Ovary (tissue), 9 donors: ENCODE data around the gene ANKZF1. TPM values are rescaled to one million over a fixed set of nuclear protein-coding genes. Genes with fewer than 3 reads are reported as not detected.

Experiments used
- DNase-seq, 5 donors: peaks; one replicate each; pipeline ENCODE4 v3.0.0-alpha.2; 2019 to 2020
- H3K27ac ChIP-seq, 2 donors: fragments of 200-600 bp; one replicate each; pipeline versions ENCODE4 v1.5.1 to v1.8.0; 2019 to 2022
- H3K27me3 ChIP-seq: fragments of 200-600 bp; one replicate; pipeline ENCODE4 v1.8.0; 2022
- H3K36me3 ChIP-seq: fragments of 200-600 bp; sonication (generic); one replicate; pipeline ENCODE4 v1.5.1; 2019
- H3K4me1 ChIP-seq: one replicate; pipeline ENCODE4 v1.8.1; 2013; ENCODE audit warnings: mild to moderate bottlenecking, moderate library complexity; ENCODE audit not compliant: insufficient read depth
- H3K4me3 ChIP-seq: fragments of 200-600 bp; sonication (generic); one replicate; pipeline ENCODE4 v1.5.1; 2017
- H3K9me3 ChIP-seq, 2 donors: fragments of 200-600 bp in 1 of 2; sonication (generic) in 1 of 2; one replicate each; pipeline versions ENCODE4 v1.5.1 to v1.8.1; 2013 to 2019; ENCODE audit warnings: mild to moderate bottlenecking in 1 of 2, moderate library complexity in 1 of 2
- EP300 ChIP-seq: sonication (generic); formaldehyde crosslinking; IDR thresholded peaks from one replicate; pipeline ENCODE4 v1.6.1; 2017; ENCODE audit warnings: antibody characterized with exemption
- POLR2A ChIP-seq: fragments of 450-650 bp; IDR thresholded peaks from one replicate; pipeline ENCODE4 v1.6.1; 2017; ENCODE audit warnings: antibody characterized with exemption, mild to moderate bottlenecking, moderate library complexity
- WGBS, 3 donors: extraction: QIAGEN DNeasy Blood & Tissue Kit in 1 of 3; methylation state at CpG; one replicate each; pipeline versions ENCODE4 v1.1.5 to v1.1.7; 2013 to 2017; 5-methylcytosine and 5-hydroxymethylcytosine counted together
- intact Hi-C, 4 donors: fragments of 100-400 bp; cut with DNase I; formaldehyde crosslinking; loops; one replicate each; pipeline versions ENCODE4 v1.11.0 to v1.15.1; 2022 to 2023
- polyA plus RNA-seq, 2 donors: library from polyadenylated mRNA; stranded (reverse); fragments of 200-250 nt in 1 of 2; fragments of 350-450 nt in 1 of 2; fragmentation: Illumina TruSeq in 1 of 2; extraction: RNeasy Lipid Tissue Mini Kit (QIAGEN cat#74804) in 1 of 2; gene quantifications; one replicate each; pipeline ENCODE4 v1.2.3, GENCODE V29; 2013 to 2014
- total RNA-seq, 7 donors: library from RNA; depleted of rRNA in 2 of 7; stranded (reverse); fragments of >200 nt in 2 of 7; fragmentation: NEBNext Ultra II Directional in 3 of 7; extraction: Animal tissue kit (Norgen Biotek cat#: 25700) in 3 of 7; gene quantifications; one replicate each; pipeline versions ENCODE4 v1.1.0 to v1.2.4, GENCODE V29; 2016 to 2023
- TF ChIP-seq, protein P1 (sequence below), 3 donors: fragments of 450-650 bp in 2 of 3; fragments of 200-600 bp in 1 of 3; IDR thresholded peaks; one replicate each; pipeline versions ENCODE4 v1.5.1 to v1.8.0; 2016 to 2022; ENCODE audit warnings: antibody characterized with exemption in 3 of 3, mild to moderate bottlenecking in 1 of 3
- donor health status: DM: no; HTN: no; CAD: no; lungs with moderate emphysema.
- donor health status: DM: no; HTN: no; CAD: no.
- donor health status: Bipolar disorder and iron deficiency.
- donor health status: DM: yes; HTN: yes; CAD: no.
- donor health status: DM: no; HTN: no; CAD: no.
- donor health status: DM: yes; HTN: yes; CAD: no.

Gene ANKZF1
- total and polyA plus RNA-seq, 9 donors: 33.1 to 60.2 (median 39.0) TPM

DNA sequence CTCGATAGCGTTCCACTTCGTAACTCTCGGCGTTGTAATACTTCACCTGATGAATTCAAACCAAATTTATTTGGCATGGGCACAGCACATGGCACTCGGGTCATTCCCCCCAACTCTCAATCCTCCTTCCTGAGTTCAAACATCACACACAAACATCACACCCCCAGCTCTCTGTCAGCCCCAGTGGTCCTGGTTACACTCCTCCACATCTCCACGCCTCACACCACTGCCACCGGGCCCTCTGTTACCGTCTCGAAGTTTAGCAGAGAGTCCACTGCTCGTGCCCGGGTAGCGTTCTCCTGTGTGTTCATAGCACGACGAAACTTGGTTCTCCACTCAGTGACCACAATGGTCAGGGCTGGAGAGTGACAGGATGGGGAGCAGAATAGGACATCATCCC, 15.5 kb upstream of the ANKZF1 start:
- H3K27ac ChIP-seq: no peak overlapping the region
- DNase-seq: no peak
- H3K36me3 ChIP-seq: no peaks in the 10 kb centered on the region
- H3K4me3 ChIP-seq: no peak overlapping the region
- 92 to 94% (median 93%) methylated on average over 15 of the region's 15 CpGs for WGBS, 3 donors
- H3K27me3 ChIP-seq: no peaks in the 10 kb centered on the region
- no peaks in the 10 kb centered on the region for H3K4me1 ChIP-seq
- intact Hi-C loops: no loop called here
- TF ChIP-seq EP300: no peak
- TF ChIP-seq POLR2A: no peak
- no peaks in the 10 kb centered on the region for H3K9me3 ChIP-seq

DNA sequence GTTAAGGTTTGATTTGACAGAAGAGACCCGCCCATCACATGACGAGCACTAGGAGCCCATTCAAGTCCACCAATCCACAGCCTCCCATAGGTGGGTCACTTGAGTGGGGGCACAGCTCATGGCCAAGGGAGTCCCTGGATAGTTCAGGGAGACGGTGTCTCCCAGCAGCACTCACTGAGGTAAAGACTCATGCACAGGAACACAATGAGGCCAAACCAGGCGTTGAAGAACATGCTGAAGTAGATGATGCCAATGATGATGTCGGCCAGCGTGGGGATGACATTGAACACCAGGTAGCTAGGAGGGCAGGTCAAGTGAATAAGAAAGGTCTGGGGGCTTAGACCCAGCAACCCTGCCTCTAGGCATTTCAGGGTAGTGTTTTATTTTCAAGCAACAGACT, 14.8 kb upstream of the ANKZF1 start:
- no peak for TF ChIP-seq EP300
- TF ChIP-seq, protein P1, sequence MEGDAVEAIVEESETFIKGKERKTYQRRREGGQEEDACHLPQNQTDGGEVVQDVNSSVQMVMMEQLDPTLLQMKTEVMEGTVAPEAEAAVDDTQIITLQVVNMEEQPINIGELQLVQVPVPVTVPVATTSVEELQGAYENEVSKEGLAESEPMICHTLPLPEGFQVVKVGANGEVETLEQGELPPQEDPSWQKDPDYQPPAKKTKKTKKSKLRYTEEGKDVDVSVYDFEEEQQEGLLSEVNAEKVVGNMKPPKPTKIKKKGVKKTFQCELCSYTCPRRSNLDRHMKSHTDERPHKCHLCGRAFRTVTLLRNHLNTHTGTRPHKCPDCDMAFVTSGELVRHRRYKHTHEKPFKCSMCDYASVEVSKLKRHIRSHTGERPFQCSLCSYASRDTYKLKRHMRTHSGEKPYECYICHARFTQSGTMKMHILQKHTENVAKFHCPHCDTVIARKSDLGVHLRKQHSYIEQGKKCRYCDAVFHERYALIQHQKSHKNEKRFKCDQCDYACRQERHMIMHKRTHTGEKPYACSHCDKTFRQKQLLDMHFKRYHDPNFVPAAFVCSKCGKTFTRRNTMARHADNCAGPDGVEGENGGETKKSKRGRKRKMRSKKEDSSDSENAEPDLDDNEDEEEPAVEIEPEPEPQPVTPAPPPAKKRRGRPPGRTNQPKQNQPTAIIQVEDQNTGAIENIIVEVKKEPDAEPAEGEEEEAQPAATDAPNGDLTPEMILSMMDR (IDR thresholded peaks at IDR 0.05): no peak
- Histone ChIP-seq H3K36me3 (no peaks in the 10 kb centered on the region), H3K9me3 (no peaks in the 10 kb centered on the region), H3K27me3 (no peaks in the 10 kb centered on the region), H3K4me3 (no peak overlapping the region), H3K4me1 (peaks cover 2% of the 10 kb centered on the region), H3K27ac (no peak overlapping the region)
- DNase-seq: no peak
- intact Hi-C loops: loop anchor here in 2 of 4 donors (5.0 kb wide), 2 partner anchors 32 to 37 kb away; partner anchors contain the start of genes CNPPD1 (in 1 of the 2) and RETREG2 (in 1 of the 2)
- WGBS, 3 donors: 86 to 88% (median 87%) methylated on average over 6 of the region's 6 CpGs

DNA sequence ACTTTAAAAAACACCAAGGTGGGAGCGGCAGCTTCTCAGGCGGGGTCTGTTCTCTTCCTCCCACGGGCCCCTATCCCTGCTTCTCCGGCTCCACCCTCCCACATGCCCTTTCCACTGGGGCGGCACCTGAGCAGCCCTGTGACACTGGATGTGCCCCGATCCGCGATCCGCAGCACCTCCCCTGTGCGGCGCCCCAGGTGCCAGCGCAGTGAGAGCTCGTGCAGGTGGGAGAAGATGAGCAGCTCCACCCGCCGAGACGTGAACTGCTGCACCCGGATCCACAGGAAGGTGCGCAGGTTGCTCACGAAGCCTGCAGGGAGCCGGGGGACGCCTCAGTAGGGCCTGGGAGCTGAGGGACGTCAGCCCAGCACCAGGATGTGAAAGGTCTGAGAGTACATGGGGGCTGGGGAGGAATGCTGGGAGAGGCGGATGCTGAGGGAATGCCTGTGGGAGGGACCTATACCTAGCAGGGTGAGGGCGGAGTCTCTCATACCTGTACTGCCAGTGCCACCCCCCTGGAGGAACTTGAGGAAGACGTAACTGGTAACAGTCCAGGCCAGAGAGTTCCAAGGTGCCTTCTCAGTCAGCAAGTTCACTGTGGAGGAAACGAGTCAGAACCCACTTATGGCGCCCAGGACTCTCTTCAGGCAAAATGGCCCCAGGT, 13.6 kb upstream of the ANKZF1 start:
- no peak overlapping the region for H3K4me3 ChIP-seq
- intact Hi-C loops: loop anchor here in 2 of 4 donors (5.0 kb wide), 2 partner anchors 34 to 39 kb away; partner anchors contain the start of genes CNPPD1 (in 1 of the 2) and RETREG2 (in 1 of the 2)
- WGBS, 3 donors: 88 to 90% (median 88%) methylated on average over 27 of the region's 27 CpGs
- TF ChIP-seq EP300: no peak
- TF ChIP-seq, protein P1 (IDR thresholded peaks at IDR 0.05): no peak
- TF ChIP-seq POLR2A: no peak
- no peaks in the 10 kb centered on the region for H3K36me3 ChIP-seq
- H3K27me3 ChIP-seq: no peaks in the 10 kb centered on the region
- DNase-seq: peak in 1 of 5 donors; percentile 41
- no peak overlapping the region for H3K27ac ChIP-seq
- no peaks in the 10 kb centered on the region for H3K9me3 ChIP-seq
- peaks cover 2% of the 10 kb centered on the region for H3K4me1 ChIP-seq

DNA sequence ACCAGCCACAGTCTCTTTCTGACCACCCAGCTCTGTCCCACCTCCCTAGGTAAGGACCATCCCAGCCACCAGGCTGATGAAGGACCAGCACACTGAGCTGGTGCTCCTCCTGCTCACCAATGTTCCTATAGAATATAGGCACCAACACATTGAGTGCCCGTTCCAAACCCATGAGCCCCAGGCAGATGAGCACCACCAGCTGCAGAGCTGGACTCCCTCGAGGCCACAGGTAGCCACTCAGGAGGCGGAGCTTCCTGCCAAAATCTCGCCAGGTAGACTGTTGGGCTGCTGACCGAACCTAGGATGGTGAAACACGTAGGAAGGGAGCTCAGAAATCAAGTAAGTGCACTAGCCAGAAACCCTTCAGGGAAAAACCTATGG, 13.1 kb upstream of the ANKZF1 start:
- 85 to 87% (median 86%) methylated on average over 6 of the region's 6 CpGs for WGBS, 3 donors
- H3K27ac ChIP-seq: no peak overlapping the region
- H3K4me1 ChIP-seq: peaks cover 2% of the 10 kb centered on the region
- no peaks in the 10 kb centered on the region for H3K27me3 ChIP-seq
- H3K36me3 ChIP-seq: no peaks in the 10 kb centered on the region
- H3K9me3 ChIP-seq: no peaks in the 10 kb centered on the region
- DNase-seq: no peak
- intact Hi-C loops: loop anchor here in 2 of 4 donors (5.0 kb wide), 2 partner anchors 34 to 39 kb away; partner anchors contain the start of genes CNPPD1 (in 1 of the 2) and RETREG2 (in 1 of the 2)
- no peak for TF ChIP-seq POLR2A
- TF ChIP-seq EP300: no peak
- no peak overlapping the region for H3K4me3 ChIP-seq

DNA sequence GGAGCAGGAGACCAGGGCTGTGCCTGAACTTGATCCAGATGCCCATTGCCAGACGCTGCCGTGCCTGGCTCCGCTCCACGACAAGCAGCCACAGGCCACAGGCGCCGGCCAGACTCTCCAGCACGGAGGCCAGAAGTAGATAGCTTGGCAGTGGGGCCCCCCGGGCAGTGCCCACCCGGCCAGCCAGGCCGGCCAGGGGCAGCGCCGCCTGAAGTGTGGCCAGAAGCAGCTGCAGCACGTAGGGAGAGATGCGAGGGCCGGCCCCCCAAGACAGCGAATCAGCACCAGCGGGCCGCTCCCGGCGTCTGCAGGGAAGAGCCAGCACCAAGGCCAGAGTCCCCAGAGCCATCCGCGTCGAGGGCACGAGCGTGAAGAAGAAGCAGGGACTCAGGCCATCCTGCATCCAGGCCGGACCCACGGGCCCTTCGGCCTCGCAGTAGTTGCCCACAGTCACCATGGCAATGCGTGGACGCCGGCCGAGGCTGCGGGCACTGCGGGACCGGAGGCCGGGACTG, 11.3 kb upstream of the ANKZF1 start:
- Histone ChIP-seq H3K9me3 (no peaks in the 10 kb centered on the region), H3K27ac (peak overlapping the region; percentile 54 to 88), H3K27me3 (no peaks in the 10 kb centered on the region), H3K4me1 (peaks cover 2% of the 10 kb centered on the region), H3K36me3 (no peaks in the 10 kb centered on the region), H3K4me3 (peak overlapping the region; percentile 53)
- 0 to 1% (median 0%) methylated on average over 15 to 37 of the region's 37 CpGs for WGBS, 3 donors
- no peak for TF ChIP-seq EP300
- TF ChIP-seq, protein P1 (IDR thresholded peaks at IDR 0.05): peak in 1 of 3 donors; percentile 12
- TF ChIP-seq POLR2A: no peak
- intact Hi-C loops: loop anchor here in 2 of 4 donors (5.0 kb wide), 2 partner anchors 36 to 41 kb away; partner anchors contain the start of genes CNPPD1 (in 1 of the 2) and RETREG2 (in 1 of the 2)
- peak; percentile 63 to 78 (median 76) for DNase-seq
